ENCODE data around the gene PARM1. TPM values are rescaled to one million over a fixed set of nuclear protein-coding genes. Genes with fewer than 3 reads are reported as not detected.

Gene PARM1
- total and polyA plus RNA-seq, 2 donors (not counting 1 experiment from before 2014, with no cell fraction given), result 7.8 to 10.4 TPM

DNA sequence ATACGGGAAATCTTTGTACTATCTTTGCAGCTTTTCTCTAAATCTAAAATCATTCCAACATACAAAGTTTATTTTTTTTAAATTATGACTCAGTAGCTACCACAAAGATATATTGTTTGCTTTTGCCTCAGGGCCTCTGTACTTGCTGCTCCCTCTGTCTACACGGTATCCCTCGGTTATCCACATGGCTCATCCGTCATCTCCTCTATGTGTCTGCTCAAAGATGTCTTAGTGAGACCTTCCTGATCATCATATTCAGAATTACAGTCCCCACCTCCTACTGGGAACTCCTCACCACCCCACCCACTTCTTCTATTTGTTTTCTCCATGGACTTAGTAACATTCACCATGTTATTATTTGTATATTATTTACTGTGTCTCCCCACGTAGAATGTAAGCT lies 107.8 kb downstream of the PARM1 start:
- Mint-ChIP-seq H3K27me3 (no peaks in the 10 kb centered on the region), H3K4me3 (no peak overlapping the region), H3K4me1 (peaks cover 21% of the 10 kb centered on the region), H3K27ac (no peak overlapping the region), H3K9me3 (ENCODE audit: insufficient read depth) (no peaks in the 10 kb centered on the region)
- Histone ChIP-seq H3K4me2 (replicated peaks; ENCODE audit: low read depth, low read length, poor library complexity, severe bottlenecking) (no peak overlapping the region), H2AFZ (ENCODE audit: insufficient read depth, low read depth, low read length, poor library complexity, severe bottlenecking) (no peak overlapping the region), H3K27ac (ENCODE audit: low read length in 2 of 2) (no peak overlapping the region), H3K27me3 (replicated peaks in 1 of 4; ENCODE audit: control extremely low read depth in 1 of 4, control insufficient read depth in 3 of 4, insufficient read depth in 4 of 4, low read length in 3 of 4) (no peaks in the 10 kb centered on the region), H3K9ac (ENCODE audit: low read length) (no peak overlapping the region), H3K4me1 (ENCODE audit: control insufficient read depth in 2 of 2, insufficient read depth in 2 of 2, low read length in 2 of 2) (peaks cover 16 to 18% of the 10 kb centered on the region in 2 donors), H3K9me3 (ENCODE audit: control extremely low read depth in 1 of 3, control insufficient read depth in 2 of 3, insufficient read depth in 1 of 3, low read length in 2 of 3) (peaks cover 0 to 2% (median 0%) of the 10 kb centered on the region in 3 donors), H3K36me3 (replicated peaks in 1 of 2; ENCODE audit: control extremely low read depth in 1 of 2, control insufficient read depth in 1 of 2, extremely low read depth in 1 of 2, insufficient read depth in 2 of 2, low read length in 1 of 2) (no peaks in the 10 kb centered on the region), H3K4me3 (ENCODE audit: control extremely low read depth in 1 of 5, extremely low read depth in 1 of 5, insufficient read depth in 1 of 5, low read depth in 2 of 5, low read length in 4 of 5) (no peak overlapping the region), H3K79me2 (ENCODE audit: control insufficient read depth, insufficient read depth, low read length) (no peaks in the 10 kb centered on the region), H4K20me1 (ENCODE audit: control insufficient read depth, insufficient read depth, low read length, poor library complexity, severe bottlenecking) (no peaks in the 10 kb centered on the region)
- TF ChIP-seq EZH2 (IDR thresholded peaks at IDR 0.05; ENCODE audit: borderline replicate concordance, insufficient read depth, low read depth, low read length, poor library complexity, severe bottlenecking), result no peak
- TF ChIP-seq, protein P1, sequence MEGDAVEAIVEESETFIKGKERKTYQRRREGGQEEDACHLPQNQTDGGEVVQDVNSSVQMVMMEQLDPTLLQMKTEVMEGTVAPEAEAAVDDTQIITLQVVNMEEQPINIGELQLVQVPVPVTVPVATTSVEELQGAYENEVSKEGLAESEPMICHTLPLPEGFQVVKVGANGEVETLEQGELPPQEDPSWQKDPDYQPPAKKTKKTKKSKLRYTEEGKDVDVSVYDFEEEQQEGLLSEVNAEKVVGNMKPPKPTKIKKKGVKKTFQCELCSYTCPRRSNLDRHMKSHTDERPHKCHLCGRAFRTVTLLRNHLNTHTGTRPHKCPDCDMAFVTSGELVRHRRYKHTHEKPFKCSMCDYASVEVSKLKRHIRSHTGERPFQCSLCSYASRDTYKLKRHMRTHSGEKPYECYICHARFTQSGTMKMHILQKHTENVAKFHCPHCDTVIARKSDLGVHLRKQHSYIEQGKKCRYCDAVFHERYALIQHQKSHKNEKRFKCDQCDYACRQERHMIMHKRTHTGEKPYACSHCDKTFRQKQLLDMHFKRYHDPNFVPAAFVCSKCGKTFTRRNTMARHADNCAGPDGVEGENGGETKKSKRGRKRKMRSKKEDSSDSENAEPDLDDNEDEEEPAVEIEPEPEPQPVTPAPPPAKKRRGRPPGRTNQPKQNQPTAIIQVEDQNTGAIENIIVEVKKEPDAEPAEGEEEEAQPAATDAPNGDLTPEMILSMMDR (IDR thresholded peaks at IDR 0.05), result no peak
- intact Hi-C loops (cut with micrococcal nuclease), result no loop called here
- no peak for DNase-seq
- no peak for ATAC-seq (ENCODE audit: low read depth)
- ChIA-PET POLR2A (no interaction called here), CTCF (interaction anchor here (1.1 kb wide), 1 partner anchor 167 kb away, joined by 3 read pairs; no protein-coding TSS in a partner anchor)
- 100% methylated on average over 2 of the region's 5 CpGs for WGBS (ENCODE audit: insufficient coverage)

DNA sequence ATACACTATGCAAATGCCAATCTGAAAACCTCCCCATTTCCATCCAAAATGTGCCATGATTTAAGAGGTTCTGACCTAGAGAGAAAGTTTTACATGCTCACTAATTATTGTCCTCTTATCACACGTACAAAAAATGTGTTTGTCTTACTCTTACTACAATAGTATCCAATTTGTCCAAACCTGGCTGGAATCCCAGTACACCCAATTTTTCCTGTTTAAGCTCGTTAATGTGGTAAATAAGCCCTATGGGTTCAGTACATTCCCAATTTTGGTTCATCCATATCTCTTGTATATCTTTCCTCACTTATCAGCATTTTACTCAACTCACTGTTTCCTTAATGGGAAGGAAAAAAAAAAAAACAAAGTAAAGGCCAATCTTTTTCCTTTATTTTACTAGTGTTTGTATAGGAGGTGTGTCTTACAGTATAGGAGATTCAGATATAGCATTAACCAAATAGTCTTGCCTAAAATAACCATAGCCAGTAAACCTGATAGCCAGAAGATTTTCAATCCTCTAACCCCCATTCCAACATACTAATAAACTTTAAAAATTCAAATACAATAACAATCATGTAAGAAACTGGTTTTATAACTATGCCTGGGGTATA lies 109.8 kb downstream of the PARM1 start:
- Histone ChIP-seq H3K27me3 (replicated peaks in 1 of 4; ENCODE audit: control extremely low read depth in 1 of 4, control insufficient read depth in 3 of 4, insufficient read depth in 4 of 4, low read length in 3 of 4) (no peaks in the 10 kb centered on the region), H3K4me1 (ENCODE audit: control insufficient read depth in 2 of 2, insufficient read depth in 2 of 2, low read length in 2 of 2) (peaks cover 13 to 15% of the 10 kb centered on the region in 2 donors), H3K4me2 (replicated peaks; ENCODE audit: low read depth, low read length, poor library complexity, severe bottlenecking) (no peak overlapping the region), H3K27ac (ENCODE audit: low read length in 2 of 2) (no peak overlapping the region), H3K9ac (ENCODE audit: low read length) (no peak overlapping the region), H2AFZ (ENCODE audit: insufficient read depth, low read depth, low read length, poor library complexity, severe bottlenecking) (no peak overlapping the region), H4K20me1 (ENCODE audit: control insufficient read depth, insufficient read depth, low read length, poor library complexity, severe bottlenecking) (no peaks in the 10 kb centered on the region), H3K9me3 (ENCODE audit: control extremely low read depth in 1 of 3, control insufficient read depth in 2 of 3, insufficient read depth in 1 of 3, low read length in 2 of 3) (peaks cover 0 to 2% (median 0%) of the 10 kb centered on the region in 3 donors), H3K36me3 (replicated peaks in 1 of 2; ENCODE audit: control extremely low read depth in 1 of 2, control insufficient read depth in 1 of 2, extremely low read depth in 1 of 2, insufficient read depth in 2 of 2, low read length in 1 of 2) (no peaks in the 10 kb centered on the region), H3K4me3 (ENCODE audit: control extremely low read depth in 1 of 5, extremely low read depth in 1 of 5, insufficient read depth in 1 of 5, low read depth in 2 of 5, low read length in 4 of 5) (no peak overlapping the region), H3K79me2 (ENCODE audit: control insufficient read depth, insufficient read depth, low read length) (no peaks in the 10 kb centered on the region)
- Mint-ChIP-seq H3K4me3 (no peak overlapping the region), H3K27me3 (no peaks in the 10 kb centered on the region), H3K4me1 (peaks cover 18% of the 10 kb centered on the region), H3K27ac (no peak overlapping the region), H3K9me3 (ENCODE audit: insufficient read depth) (no peaks in the 10 kb centered on the region)
- POLR2A ChIA-PET, result no interaction called here
- CTCF ChIA-PET, result no interaction called here
- intact Hi-C loops (cut with micrococcal nuclease), result no loop called here
- ATAC-seq (ENCODE audit: low read depth) (no peak), DNase-seq (no peak)
- TF ChIP-seq, protein P1 (IDR thresholded peaks at IDR 0.05), result no peak
- TF ChIP-seq EZH2 (IDR thresholded peaks at IDR 0.05; ENCODE audit: borderline replicate concordance, insufficient read depth, low read depth, low read length, poor library complexity, severe bottlenecking), result no peak
- WGBS (ENCODE audit: insufficient coverage), result no CpG with 5 or more reads among the region's 2 CpGs
